Measurements from ENCODE around the gene LINGO4.

GRCh38 chr1:151777317-151777716 lies 27.9 kb downstream of the LINGO4 start:
- TF ChIP-seq, protein P1, sequence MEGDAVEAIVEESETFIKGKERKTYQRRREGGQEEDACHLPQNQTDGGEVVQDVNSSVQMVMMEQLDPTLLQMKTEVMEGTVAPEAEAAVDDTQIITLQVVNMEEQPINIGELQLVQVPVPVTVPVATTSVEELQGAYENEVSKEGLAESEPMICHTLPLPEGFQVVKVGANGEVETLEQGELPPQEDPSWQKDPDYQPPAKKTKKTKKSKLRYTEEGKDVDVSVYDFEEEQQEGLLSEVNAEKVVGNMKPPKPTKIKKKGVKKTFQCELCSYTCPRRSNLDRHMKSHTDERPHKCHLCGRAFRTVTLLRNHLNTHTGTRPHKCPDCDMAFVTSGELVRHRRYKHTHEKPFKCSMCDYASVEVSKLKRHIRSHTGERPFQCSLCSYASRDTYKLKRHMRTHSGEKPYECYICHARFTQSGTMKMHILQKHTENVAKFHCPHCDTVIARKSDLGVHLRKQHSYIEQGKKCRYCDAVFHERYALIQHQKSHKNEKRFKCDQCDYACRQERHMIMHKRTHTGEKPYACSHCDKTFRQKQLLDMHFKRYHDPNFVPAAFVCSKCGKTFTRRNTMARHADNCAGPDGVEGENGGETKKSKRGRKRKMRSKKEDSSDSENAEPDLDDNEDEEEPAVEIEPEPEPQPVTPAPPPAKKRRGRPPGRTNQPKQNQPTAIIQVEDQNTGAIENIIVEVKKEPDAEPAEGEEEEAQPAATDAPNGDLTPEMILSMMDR (conservative IDR thresholded peaks at IDR 0.05; ENCODE audit: low read length): no peak
- no peak for TF ChIP-seq EZH2phosphoT487 (IDR thresholded peaks at IDR 0.05; ENCODE audit: borderline replicate concordance)

All from Loucy (cell line).